Ramos (cell line): ENCODE results near the gene NOS3.
"Not testable (repeated sequence)": the region's sequence is repeated elsewhere in the genome, so short reads cannot be mapped to it uniquely, and the experiment has no call there.

Experiments
- in situ Hi-C: fragments of 300-500 bp; cut with MboI; formaldehyde crosslinking; loops from one replicate; pipeline ENCODE4 v1.14.3; 2022; ENCODE audit warnings: low sequenced_read_pairs; ENCODE audit not compliant: unreplicated experiment

The NOS3 gene

DNA sequence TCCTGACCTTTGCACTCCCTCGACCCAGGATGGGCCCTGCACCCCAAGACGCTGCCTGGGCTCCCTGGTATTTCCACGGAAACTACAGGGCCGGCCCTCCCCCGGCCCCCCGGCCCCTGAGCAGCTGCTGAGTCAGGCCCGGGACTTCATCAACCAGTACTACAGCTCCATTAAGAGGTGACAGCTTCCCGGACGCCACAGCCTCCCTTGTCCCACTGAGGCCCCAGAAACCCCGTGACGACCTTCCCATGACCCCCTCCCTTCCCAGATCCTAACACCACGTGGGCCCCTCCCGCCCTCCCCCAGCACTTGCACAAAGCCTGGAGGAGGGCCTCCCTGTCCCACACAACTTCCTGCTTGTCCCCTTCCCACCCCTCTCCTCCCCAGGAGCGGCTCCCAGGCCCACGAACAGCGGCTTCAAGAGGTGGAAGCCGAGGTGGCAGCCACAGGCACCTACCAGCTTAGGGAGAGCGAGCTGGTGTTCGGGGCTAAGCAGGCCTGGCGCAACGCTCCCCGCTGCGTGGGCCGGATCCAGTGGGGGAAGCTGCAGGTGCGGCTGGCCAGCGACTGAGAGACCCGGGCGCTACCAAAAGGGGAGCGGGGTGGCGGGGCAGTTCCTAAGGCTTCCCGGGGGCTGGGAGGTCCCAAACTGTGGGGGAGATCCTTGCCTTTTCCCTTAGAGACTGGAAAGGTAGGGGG lies 5.7 kb downstream of the NOS3 start:
- in situ Hi-C loops: loop anchor here (25.0 kb wide), 1 partner anchor 559 kb away; no protein-coding TSS in a partner anchor

DNA sequence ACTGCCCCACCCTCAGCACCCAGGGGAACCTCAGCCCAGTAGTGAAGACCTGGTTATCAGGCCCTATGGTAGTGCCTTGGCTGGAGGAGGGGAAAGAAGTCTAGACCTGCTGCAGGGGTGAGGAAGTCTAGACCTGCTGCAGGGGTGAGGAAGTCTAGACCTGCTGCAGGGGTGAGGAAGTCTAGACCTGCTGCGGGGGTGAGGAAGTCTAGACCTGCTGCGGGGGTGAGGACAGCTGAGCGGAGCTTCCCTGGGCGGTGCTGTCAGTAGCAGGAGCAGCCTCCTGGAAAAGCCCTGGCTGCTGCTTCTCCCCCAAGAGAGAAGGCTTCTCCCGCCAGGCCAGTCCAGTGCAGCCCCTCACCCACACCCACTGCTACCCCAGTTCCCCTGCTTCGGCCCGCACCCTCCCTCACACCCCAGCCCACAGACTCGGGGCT lies 6.3 kb downstream of the NOS3 start:
- in situ Hi-C loops: loop anchor here (25.0 kb wide), 1 partner anchor 560 kb away; no protein-coding TSS in a partner anchor

DNA sequence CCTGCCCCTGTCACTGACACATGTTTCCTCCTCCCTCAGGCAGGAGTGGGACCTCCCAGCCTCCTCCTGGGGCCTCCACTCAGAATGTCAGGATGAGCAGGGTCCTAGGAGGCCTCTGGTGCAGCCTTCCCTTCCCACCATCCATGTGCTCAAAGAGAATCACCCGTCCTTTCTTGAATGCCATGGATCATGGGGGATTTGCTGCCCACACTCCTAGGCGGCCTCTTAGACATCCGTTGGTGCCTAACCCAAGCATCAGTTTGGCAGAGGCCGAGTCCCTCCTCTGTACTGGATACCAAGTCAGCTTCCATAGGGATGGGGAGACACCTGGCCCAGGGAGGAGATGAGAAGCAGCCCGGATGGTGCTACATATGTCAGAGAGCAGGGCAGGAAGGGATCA lies 7.0 kb downstream of the NOS3 start:
- in situ Hi-C loops: loop anchor here (25.0 kb wide), 1 partner anchor 561 kb away; no protein-coding TSS in a partner anchor

DNA sequence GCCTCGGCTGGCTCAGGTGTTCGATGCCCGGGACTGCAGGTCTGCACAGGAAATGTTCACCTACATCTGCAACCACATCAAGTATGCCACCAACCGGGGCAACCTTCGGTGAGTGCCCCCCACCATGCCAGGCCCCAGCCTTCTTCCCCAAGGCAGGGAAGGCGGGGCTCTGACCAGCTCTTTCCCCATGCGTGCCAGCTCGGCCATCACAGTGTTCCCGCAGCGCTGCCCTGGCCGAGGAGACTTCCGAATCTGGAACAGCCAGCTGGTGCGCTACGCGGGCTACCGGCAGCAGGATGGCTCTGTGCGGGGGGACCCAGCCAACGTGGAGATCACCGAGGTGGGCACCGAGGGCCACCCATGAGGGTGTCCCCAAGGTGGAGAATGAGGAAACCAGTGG lies 7.5 kb downstream of the NOS3 start:
- in situ Hi-C loops: loop anchor here (25.0 kb wide), 1 partner anchor 561 kb away; no protein-coding TSS in a partner anchor

DNA sequence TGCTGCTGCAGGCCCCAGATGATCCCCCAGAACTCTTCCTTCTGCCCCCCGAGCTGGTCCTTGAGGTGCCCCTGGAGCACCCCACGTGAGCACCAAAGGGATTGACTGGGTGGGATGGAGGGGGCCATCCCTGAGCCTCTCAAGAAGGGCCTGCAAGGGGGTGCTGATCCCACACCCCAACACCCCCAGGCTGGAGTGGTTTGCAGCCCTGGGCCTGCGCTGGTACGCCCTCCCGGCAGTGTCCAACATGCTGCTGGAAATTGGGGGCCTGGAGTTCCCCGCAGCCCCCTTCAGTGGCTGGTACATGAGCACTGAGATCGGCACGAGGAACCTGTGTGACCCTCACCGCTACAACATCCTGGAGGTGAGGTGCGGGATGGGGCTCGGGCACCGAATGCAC lies 8.2 kb downstream of the NOS3 start:
- in situ Hi-C loops: loop anchor here (25.0 kb wide), 1 partner anchor 562 kb away; no protein-coding TSS in a partner anchor

DNA sequence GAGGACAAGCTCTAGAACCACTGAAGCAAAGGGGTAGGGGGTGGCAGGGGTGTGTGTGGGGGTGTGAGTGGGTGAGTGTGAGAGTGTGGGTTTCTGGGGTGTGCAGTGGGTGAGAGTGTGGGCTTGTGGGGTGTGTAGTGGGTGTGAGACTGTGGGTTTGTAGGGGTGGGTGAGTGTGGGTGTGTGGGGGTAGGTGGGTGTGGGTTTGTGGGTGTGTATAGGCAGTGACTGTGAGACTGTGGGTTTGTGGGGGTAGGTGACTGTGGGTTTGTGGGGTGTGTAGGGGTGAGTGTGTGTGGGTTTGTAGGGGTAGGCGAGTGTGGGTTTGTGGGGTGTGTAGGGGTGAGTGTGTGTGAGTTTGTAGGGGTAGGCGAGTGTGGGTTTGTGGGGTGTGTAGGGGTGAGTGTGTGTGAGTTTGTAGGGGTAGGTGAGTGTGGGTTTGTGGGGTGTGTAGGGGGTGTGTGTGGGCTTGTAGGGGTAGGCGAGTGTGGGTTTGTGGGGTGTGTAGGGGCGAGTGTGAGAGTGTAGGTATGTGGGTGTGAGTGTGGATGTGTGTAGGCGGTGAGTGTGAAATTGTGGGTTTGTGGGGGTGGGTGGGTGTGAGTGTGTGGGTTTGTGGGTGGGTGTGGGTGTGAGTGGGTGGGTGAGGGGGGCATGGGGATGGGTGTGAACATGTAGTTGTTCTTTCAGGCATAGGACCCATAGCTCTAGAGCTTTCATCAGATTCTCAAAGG lies 8.8 kb downstream of the NOS3 start:
- in situ Hi-C loops: loop anchor here (25.0 kb wide), 1 partner anchor 562 kb away; no protein-coding TSS in a partner anchor

DNA sequence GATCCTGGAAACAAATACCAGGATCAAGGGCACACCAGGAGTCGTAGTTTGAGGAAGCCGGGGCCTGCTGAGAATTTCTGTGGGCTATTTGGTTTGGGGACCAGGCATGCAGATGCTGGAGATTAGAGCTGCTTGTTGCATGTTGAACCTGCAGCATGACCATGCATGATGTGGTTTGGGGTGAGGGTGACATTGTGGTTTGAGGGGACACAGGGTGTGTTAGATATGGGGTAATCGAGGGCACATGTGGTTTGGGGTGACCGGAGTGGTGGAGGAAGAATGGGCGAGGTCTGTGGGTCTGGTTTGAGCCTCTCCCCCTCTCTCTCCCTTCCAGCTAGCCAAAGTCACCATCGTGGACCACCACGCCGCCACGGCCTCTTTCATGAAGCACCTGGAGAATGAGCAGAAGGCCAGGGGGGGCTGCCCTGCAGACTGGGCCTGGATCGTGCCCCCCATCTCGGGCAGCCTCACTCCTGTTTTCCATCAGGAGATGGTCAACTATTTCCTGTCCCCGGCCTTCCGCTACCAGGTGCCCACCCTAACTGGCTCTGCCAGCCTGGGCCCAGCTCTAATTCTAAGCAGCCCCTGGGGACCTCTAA lies 10.2 kb downstream of the NOS3 start:
- in situ Hi-C loops: no loop called here

DNA sequence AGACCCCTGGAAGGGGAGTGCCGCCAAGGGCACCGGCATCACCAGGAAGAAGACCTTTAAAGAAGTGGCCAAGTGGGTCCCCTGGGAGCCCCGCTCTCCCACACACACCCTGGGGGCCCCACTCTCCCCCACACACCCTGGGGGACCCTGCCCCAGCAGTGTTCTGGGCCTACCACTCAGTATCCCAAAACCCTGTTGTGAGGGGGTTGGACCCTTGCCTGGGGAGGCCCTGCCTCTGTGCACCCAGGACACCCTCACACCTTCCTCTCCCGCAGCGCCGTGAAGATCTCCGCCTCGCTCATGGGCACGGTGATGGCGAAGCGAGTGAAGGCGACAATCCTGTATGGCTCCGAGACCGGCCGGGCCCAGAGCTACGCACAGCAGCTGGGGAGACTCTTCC lies 10.7 kb downstream of the NOS3 start:
- in situ Hi-C loops: no loop called here

DNA sequence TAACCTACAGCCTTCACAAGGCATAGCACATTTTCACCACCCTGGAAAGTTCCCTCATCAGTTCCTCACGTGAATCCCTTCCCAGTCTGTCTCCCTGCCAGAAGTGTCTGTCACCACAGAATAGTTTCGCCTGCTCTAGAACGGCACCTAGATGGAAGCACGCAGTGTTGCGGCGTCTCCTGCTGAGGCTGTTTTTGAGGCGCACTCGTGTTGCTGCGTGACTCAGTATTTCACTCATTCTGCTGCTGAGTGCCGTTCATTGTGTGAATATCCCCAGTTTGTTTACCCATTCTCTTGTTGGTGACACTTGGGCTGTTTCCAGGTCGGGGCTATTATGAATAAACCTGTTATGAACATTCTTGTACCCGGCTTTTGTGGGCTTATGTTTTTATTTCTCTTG lies 12.8 kb downstream of the NOS3 start:
- in situ Hi-C loops: no loop called here

DNA sequence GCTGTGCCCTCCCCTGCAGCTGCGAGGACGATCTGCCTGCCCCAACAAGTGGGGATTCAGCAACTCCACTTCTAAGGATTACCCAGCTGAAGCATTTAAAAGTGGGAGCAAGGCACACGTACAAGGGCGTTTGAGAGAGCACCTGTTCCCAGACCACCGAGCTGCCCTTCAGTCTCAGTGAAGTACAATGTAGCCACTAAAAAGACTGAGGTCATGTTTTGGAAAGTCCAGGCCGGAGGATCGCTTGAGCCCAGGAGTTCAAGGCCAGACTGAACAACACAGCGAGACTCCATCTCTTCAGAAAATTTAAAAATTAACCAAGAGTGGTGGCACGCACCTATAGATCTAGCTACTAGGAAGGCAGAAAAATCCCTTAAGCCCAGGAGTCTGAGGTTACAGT lies 14.7 kb downstream of the NOS3 start:
- in situ Hi-C loops: no loop called here

DNA sequence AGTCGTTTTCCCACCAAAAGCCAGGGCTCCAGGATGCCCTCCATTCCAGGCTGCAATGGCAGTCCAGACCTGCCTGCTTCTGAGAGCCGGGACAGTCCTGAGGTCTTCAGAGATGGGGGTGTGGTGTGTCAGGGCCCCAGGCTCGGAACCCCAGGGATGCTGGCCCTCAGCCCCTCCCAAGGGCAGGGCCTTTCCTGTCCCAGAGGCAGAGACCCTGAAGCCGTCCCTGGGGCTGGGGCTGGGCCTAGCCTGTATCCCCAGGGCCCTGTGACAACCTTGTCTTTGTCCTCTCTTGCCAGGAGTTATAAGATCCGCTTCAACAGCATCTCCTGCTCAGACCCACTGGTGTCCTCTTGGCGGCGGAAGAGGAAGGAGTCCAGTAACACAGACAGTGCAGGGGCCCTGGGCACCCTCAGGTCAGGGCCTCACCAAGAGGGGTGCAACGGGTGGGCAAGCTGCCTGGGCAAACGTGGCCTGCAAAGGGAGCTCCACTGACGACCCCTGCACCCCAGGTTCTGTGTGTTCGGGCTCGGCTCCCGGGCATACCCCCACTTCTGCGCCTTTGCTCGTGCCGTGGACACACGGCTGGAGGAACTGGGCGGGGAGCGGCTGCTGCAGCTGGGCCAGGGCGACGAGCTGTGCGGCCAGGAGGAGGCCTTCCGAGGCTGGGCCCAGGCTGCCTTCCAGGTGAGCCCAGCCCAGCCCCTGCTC lies 15.9 kb downstream of the NOS3 start:
- in situ Hi-C loops: no loop called here

DNA sequence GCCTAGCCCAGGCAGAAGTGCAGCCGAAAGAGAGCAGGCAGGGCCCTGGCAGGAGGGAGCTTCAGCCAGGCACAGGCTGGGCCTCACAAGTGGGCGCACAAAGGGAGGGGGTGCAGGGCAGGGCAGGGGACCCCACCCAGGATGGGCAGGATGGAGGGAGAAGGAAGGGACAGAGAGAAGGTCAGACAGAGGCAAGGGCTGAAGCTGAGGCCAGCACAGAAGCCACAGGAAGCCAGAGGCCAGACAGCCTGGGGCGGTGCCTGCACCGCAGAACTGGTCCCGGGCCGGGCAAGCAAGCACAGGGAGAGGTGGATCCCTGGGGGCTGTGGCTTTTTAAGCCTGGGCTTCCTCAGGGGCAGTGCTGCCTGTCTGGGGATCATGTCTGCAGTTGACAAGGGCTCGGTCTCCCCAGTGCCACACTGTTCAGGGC lies 16.7 kb downstream of the NOS3 start:
- in situ Hi-C loops: no loop called here

DNA sequence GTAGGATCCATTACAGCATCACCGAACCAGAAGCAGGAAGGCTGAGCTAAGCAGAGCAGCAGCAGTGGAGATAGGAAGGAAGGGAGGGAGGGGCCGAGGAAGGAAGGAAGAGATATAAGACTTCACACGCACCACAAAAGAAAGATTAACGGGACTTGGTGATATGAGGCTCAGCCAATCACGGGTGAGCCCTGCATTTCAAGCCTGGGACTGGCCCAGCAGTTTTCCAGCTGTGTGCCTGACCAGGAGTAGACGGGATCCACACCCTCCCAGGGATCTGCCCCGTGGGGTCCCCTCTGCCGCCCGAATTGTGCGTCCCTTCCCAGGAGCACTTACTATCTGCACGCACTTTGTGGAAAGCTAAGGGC lies 17.3 kb downstream of the NOS3 start:
- in situ Hi-C loops: no loop called here

DNA sequence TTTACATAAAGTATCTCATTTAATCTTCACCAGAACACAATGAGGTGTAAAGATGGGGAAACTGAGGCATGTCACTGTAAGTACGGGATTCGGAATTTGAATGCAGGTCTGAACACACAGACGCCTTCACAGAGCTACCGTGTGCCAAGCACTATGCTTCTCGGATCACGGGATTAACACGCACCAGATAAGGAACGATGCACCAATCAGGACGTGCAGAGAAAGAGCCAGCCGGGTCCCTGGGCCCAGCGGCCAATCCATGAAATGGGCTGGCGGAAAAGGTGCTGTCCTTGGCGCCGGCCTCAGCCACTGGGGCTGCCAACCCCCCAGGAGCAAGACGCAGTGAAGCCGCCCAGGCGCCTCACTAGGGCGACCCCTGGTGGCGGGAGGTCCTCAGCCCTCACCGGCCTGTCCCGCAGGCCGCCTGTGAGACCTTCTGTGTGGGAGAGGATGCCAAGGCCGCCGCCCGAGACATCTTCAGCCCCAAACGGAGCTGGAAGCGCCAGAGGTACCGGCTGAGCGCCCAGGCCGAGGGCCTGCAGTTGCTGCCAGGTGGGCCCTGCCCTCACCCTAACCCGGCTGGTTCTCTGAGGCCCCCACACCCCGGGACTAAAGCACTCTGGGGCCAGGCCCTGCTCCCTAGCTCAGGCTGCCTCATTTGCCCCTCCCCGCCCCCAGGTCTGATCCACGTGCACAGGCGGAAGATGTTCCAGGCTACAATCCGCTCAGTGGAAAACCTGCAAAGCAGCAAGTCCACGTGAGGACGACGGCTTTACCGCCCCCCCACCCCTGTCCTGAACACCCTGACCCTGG lies 17.9 kb downstream of the NOS3 start:
- in situ Hi-C loops: no loop called here

DNA sequence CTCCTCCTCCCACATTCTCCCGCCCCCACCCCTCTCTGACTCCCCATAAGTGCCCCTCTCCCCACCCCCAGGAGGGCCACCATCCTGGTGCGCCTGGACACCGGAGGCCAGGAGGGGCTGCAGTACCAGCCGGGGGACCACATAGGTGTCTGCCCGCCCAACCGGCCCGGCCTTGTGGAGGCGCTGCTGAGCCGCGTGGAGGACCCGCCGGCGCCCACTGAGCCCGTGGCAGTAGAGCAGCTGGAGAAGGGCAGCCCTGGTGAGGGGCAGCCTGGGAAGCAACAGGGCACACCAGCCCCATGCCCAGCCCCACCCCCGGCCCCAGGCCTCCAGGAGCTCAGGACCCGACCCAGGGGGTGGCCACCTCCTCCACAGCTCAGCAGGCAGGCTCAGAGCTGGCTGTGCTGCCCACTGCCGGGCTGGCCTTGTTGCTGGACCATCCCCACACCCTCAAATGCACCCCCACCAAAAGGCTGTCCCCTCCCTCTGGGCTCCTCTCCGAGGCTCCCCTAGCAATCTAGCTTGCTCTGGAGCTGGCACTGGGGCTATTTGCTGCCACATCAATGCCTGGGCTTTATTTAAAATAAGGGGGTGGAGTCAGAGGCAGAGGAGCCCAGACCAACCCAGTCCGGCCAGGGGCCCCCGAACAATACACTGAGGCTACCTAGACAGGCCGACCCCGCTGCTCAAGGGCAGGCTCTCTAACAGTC lies 18.7 kb downstream of the NOS3 start:
- in situ Hi-C loops: no loop called here

DNA sequence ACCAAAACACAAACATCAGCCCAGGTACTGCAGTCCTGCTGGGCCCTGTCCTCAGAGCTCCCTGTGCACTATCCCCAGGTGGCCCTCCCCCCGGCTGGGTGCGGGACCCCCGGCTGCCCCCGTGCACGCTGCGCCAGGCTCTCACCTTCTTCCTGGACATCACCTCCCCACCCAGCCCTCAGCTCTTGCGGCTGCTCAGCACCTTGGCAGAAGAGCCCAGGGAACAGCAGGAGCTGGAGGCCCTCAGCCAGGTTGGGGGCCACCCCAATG lies 19.2 kb downstream of the NOS3 start:
- in situ Hi-C loops: no loop called here

DNA sequence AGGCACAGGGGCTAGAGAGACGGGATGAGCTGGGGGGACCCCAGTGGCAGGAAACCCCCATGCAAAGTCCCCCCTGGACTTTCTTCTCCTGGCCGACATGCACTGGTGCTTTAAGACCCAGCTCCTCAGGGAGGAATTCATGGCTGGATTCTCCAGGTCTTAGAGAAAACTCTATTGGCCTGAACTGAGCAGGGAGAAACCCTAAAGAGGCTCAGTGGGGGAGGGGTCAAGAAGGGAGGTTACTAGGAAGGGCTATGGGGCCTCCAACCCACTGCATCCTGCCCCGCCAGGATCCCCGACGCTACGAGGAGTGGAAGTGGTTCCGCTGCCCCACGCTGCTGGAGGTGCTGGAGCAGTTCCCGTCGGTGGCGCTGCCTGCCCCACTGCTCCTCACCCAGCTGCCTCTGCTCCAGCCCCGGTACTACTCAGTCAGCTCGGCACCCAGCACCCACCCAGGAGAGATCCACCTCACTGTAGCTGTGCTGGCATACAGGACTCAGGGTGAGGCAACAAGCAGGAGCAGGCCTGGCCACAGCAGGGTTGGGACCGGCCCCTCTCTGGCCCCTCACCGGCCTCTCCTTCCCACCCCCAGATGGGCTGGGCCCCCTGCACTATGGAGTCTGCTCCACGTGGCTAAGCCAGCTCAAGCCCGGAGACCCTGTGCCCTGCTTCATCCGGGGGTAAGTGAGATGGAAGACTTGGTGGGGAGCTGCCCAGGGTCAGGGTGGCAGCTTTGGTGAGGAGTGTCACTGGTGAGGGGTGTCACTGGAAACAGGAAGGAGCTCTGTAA lies 19.7 kb downstream of the NOS3 start:
- in situ Hi-C loops: no loop called here

DNA sequence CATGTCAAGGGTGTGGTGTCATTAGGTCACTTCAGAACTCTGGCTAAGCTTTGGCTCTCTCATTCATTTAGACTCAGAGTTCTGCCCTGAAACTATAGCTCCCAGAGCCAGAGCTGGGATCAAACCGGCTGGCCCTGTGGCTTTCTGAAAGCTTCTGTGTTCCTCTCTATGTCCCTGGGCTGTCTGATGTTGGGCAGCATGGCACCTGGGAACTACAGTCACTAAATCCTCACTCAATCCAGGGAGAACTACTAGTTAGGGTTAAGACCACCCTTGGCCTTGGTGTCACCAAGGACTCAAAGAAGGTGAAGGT lies 20.2 kb downstream of the NOS3 start:
- in situ Hi-C loops: no loop called here

DNA sequence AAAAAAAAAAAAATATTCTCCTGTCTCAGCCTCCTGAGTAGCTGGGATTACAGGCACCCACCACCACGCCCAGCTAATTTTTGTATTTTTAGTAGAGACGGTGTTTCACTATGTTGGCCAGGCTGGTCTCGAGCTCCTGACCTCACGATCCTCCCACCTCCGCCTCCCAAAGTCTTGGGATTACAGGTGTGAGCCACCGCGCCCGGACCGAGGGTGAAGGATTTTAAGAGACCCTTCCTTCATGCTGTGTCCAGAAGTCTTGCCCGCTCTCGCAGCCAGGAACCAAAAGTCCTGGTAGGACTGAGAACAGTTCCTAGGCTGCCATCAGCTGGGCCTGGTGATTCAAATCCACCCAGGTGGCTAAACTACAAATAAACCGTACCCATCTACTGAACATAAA lies 20.8 kb downstream of the NOS3 start:
- in situ Hi-C loops: not testable (repeated sequence)
